Neural progenitor cell (in vitro differentiated cells): ENCODE results near the gene EXOC4. TPM values are rescaled to one million over a fixed set of nuclear protein-coding genes. Genes with fewer than 3 reads are reported as not detected.

Experiments
- DNase-seq: peaks from one replicate; pipeline ENCODE4 v3.0.0-alpha.2; 2016; ENCODE audit warnings: low spot score
- H2AFZ ChIP-seq: fragments of 200-600 bp; sonication (generic); replicated peaks from 2 replicates; pipeline ENCODE4 v1.6.1; 2016; ENCODE audit warnings: antibody characterized with exemption
- H3F3A ChIP-seq: fragments of 200-600 bp; sonication (generic); 2 replicates; pipeline ENCODE4 v1.6.1; 2016; ENCODE audit warnings: antibody characterized with exemption, low read depth
- H3K27ac ChIP-seq: fragments of 200-600 bp; sonication (generic); 2 replicates; pipeline ENCODE4 v1.5.1; 2016; ENCODE audit warnings: mild to moderate bottlenecking
- H3K27me3 ChIP-seq: fragments of 200-600 bp; sonication (generic); 2 replicates; pipeline ENCODE4 v1.6.1; 2016; ENCODE audit warnings: mild to moderate bottlenecking, moderate library complexity
- H3K36me3 ChIP-seq: fragments of 200-600 bp; sonication (generic); 2 replicates; pipeline ENCODE4 v1.5.1; 2016
- H3K4me1 ChIP-seq: fragments of 200-600 bp; sonication (generic); 2 replicates; pipeline ENCODE4 v1.6.1; 2016; ENCODE audit warnings: mixed run types
- H3K4me2 ChIP-seq: fragments of 200-600 bp; sonication (generic); 2 replicates; pipeline ENCODE4 v1.6.1; 2016
- H3K4me3 ChIP-seq: fragments of 200-600 bp; sonication (generic); 2 replicates; pipeline ENCODE4 v1.5.1; 2016
- H3K79me2 ChIP-seq: fragments of 200-600 bp; sonication (generic); 2 replicates; pipeline ENCODE4 v1.6.1; 2016; ENCODE audit warnings: low read depth
- H3K9ac ChIP-seq: fragments of 200-600 bp; sonication (generic); 2 replicates; pipeline ENCODE4 v1.6.1; 2016
- H3K9me3 ChIP-seq: fragments of 200-600 bp; sonication (generic); 2 replicates; pipeline ENCODE4 v1.5.1; 2016; ENCODE audit warnings: low read depth
- H4K20me1 ChIP-seq: fragments of 200-600 bp; sonication (generic); 2 replicates; pipeline ENCODE4 v1.6.1; 2016; ENCODE audit warnings: low read depth
- H3K27ac Mint-ChIP-seq: 3 replicates; pipeline ENCODE4 v1.8.0; 2021; ENCODE audit warnings: mixed read lengths
- H3K27me3 Mint-ChIP-seq: 2 replicates; pipeline ENCODE4 v1.8.0; 2022; ENCODE audit warnings: low read depth, mild to moderate bottlenecking, inconsistent platforms, moderate library complexity, mixed read lengths; ENCODE audit not compliant: insufficient read depth
- H3K36me3 Mint-ChIP-seq: 3 replicates; pipeline ENCODE4 v1.8.0; 2021; ENCODE audit warnings: mixed read lengths
- H3K4me1 Mint-ChIP-seq: 3 replicates; pipeline ENCODE4 v1.8.0; 2021; ENCODE audit warnings: mixed read lengths
- H3K4me3 Mint-ChIP-seq: 3 replicates; pipeline ENCODE4 v1.8.0; 2021; ENCODE audit warnings: mild to moderate bottlenecking, moderate library complexity, mixed read lengths
- H3K9me3 Mint-ChIP-seq: 3 replicates; pipeline ENCODE4 v1.8.0; 2020; ENCODE audit warnings: mixed read lengths
- EZH2 ChIP-seq: fragments of 200-600 bp; sonication (generic); IDR thresholded peaks from 2 replicates; pipeline ENCODE4 v1.6.1; 2017; ENCODE audit warnings: antibody characterized with exemption, mild to moderate bottlenecking, moderate library complexity
- EZH2phosphoT487 ChIP-seq: fragments of 200-600 bp; sonication (generic); IDR thresholded peaks from 2 replicates; pipeline ENCODE4 v1.6.1; 2017; ENCODE audit warnings: antibody characterized with exemption
- total RNA-seq: library from RNA; depleted of rRNA; stranded (reverse); fragments of >200 nt; gene quantifications from 2 replicates; pipeline ENCODE4 v1.2.3, GENCODE V29; 2015; ENCODE audit warnings: low replicate concordance
- TF ChIP-seq, protein P1 (sequence below): fragments of 200-600 bp; sonication (generic); IDR thresholded peaks from 2 replicates; pipeline ENCODE4 v1.5.1; 2017; ENCODE audit warnings: antibody characterized with exemption, mild to moderate bottlenecking

The EXOC4 gene
- total RNA-seq, 1 donor from 2014 or later: 129 TPM

DNA sequence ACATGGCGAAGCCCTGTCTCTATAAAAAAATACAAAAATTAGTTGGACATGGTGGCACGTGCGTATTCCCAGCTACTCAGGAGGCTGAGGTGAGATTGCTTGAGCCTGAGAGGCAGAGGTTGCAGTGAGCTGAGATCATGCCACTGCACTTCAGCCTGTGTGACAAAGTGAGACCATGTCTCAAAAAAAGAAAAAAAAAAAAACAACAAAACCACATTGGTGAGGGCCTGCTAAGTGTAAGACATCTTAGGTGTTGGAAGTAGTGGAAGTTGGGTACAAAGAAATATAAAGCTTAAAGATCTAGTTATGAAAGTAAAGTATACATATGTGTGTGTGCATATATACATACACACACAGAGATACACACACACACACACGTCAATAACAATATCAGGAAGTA lies 228.0 kb downstream of the EXOC4 start:
- Mint-ChIP-seq H3K27ac (no peak overlapping the region), H3K4me3 (no peak overlapping the region), H3K36me3 (peaks cover 3% of the 10 kb centered on the region), H3K27me3 (no peaks in the 10 kb centered on the region), H3K4me1 (peaks cover 20% of the 10 kb centered on the region), H3K9me3 (no peaks in the 10 kb centered on the region)
- DNase-seq: no peak
- H3K4me2 ChIP-seq: no peak overlapping the region
- TF ChIP-seq EZH2phosphoT487: no peak
- TF ChIP-seq, protein P1, sequence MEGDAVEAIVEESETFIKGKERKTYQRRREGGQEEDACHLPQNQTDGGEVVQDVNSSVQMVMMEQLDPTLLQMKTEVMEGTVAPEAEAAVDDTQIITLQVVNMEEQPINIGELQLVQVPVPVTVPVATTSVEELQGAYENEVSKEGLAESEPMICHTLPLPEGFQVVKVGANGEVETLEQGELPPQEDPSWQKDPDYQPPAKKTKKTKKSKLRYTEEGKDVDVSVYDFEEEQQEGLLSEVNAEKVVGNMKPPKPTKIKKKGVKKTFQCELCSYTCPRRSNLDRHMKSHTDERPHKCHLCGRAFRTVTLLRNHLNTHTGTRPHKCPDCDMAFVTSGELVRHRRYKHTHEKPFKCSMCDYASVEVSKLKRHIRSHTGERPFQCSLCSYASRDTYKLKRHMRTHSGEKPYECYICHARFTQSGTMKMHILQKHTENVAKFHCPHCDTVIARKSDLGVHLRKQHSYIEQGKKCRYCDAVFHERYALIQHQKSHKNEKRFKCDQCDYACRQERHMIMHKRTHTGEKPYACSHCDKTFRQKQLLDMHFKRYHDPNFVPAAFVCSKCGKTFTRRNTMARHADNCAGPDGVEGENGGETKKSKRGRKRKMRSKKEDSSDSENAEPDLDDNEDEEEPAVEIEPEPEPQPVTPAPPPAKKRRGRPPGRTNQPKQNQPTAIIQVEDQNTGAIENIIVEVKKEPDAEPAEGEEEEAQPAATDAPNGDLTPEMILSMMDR: no peak
- TF ChIP-seq EZH2: no peak
- H3K9me3 ChIP-seq: no peaks in the 10 kb centered on the region
- no peaks in the 10 kb centered on the region for H3F3A ChIP-seq
- H3K36me3 ChIP-seq: peaks cover 6% of the 10 kb centered on the region
- H3K27me3 ChIP-seq: no peaks in the 10 kb centered on the region
- no peak overlapping the region for H3K9ac ChIP-seq
- no peak overlapping the region for H2AFZ ChIP-seq
- H3K79me2 ChIP-seq: no peaks in the 10 kb centered on the region
- H3K4me1 ChIP-seq: no peaks in the 10 kb centered on the region
- H4K20me1 ChIP-seq: no peaks in the 10 kb centered on the region
- no peak overlapping the region for H3K4me3 ChIP-seq
- H3K27ac ChIP-seq: no peak overlapping the region

DNA sequence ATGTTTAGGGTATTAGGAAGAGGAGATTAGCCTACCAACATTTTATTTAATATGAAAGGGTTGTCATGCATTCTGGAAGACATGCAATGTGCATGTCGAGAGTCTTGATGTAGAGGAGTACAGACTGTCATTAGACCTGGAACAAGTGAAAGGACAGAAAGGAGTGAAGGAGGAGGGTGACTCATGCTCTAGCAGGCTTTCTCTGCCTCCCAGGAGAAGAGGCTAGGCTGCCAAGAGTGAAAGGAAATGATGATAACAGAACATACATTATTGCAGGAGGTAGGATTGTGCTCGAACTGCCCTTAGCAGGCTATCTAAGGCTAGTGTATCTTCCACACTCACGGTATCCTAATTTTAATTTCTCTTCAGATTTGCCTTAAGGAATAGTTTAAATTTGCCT lies 228.8 kb downstream of the EXOC4 start:
- no peak overlapping the region for H3K4me3 ChIP-seq
- no peak overlapping the region for H3K4me2 ChIP-seq
- Mint-ChIP-seq H3K9me3 (no peaks in the 10 kb centered on the region), H3K27me3 (no peaks in the 10 kb centered on the region), H3K4me1 (peaks cover 20% of the 10 kb centered on the region), H3K36me3 (peaks cover 3% of the 10 kb centered on the region), H3K27ac (no peak overlapping the region), H3K4me3 (no peak overlapping the region)
- H3K79me2 ChIP-seq: no peaks in the 10 kb centered on the region
- H3K4me1 ChIP-seq: no peaks in the 10 kb centered on the region
- H3K9me3 ChIP-seq: no peaks in the 10 kb centered on the region
- H3K27me3 ChIP-seq: no peaks in the 10 kb centered on the region
- no peaks in the 10 kb centered on the region for H3K36me3 ChIP-seq
- H3K27ac ChIP-seq: no peak overlapping the region
- H3K9ac ChIP-seq: no peak overlapping the region
- TF ChIP-seq, protein P1: no peak
- no peak for DNase-seq
- H4K20me1 ChIP-seq: no peaks in the 10 kb centered on the region
- H2AFZ ChIP-seq: no peak overlapping the region
- H3F3A ChIP-seq: no peaks in the 10 kb centered on the region

DNA sequence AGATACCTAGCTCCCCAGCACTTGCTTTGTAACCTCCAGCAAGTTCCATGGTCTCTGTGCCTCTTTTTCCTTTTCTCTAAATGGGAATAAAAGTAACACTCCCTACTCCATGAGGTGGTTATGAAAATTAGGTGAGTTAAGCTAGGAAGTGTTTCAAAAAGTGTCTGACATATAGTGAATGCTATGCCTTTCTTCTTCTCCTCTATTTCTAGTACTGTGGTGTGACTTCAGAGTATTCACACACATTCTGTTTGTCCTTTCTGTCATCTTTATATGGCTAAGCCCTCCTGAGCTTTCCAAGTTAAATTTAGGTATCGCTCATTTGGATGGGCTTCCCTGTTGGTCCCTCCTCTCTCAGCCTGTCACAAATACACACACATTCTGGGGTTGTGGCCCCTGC lies 229.7 kb downstream of the EXOC4 start:
- no peaks in the 10 kb centered on the region for H3F3A ChIP-seq
- H4K20me1 ChIP-seq: no peaks in the 10 kb centered on the region
- no peaks in the 10 kb centered on the region for H3K27me3 Mint-ChIP-seq
- no peak for TF ChIP-seq EZH2
- no peak for TF ChIP-seq EZH2phosphoT487
- TF ChIP-seq, protein P1: no peak
- no peak overlapping the region for H3K27ac Mint-ChIP-seq
- peaks cover 3% of the 10 kb centered on the region for H3K36me3 Mint-ChIP-seq
- H2AFZ ChIP-seq: no peak overlapping the region
- no peak overlapping the region for H3K9ac ChIP-seq
- no peaks in the 10 kb centered on the region for H3K4me1 ChIP-seq
- no peaks in the 10 kb centered on the region for H3K27me3 ChIP-seq
- H3K4me3 Mint-ChIP-seq: no peak overlapping the region
- H3K27ac ChIP-seq: no peak overlapping the region
- H3K79me2 ChIP-seq: no peaks in the 10 kb centered on the region
- no peaks in the 10 kb centered on the region for H3K36me3 ChIP-seq
- H3K4me2 ChIP-seq: no peak overlapping the region
- H3K4me3 ChIP-seq: no peak overlapping the region
- H3K9me3 Mint-ChIP-seq: no peaks in the 10 kb centered on the region
- no peak for DNase-seq
- H3K4me1 Mint-ChIP-seq: peaks cover 19% of the 10 kb centered on the region
- no peaks in the 10 kb centered on the region for H3K9me3 ChIP-seq

DNA sequence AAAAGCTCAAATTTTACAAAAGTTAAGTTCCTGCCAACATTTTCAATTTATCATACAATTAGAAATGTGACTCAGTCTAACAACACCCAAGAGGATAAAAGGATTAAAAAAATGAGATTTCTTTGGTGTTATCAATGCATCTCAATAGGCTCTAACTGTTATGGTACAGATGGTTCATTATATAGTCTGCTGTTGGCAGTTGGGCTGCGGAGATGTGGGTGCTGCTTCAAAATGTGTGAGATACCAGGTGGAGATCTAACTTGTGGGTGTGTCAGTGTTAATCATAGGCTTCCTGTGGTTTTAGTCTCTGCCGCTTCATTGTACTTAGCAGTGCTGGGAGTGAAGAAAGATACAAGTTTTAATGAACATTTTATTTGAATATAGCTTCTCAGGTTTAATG lies 231.2 kb downstream of the EXOC4 start:
- Histone ChIP-seq H2AFZ (no peak overlapping the region), H3K4me3 (no peak overlapping the region), H3K27me3 (no peaks in the 10 kb centered on the region), H3K27ac (no peak overlapping the region), H3K4me2 (no peak overlapping the region), H3K4me1 (no peaks in the 10 kb centered on the region), H3F3A (no peaks in the 10 kb centered on the region), H3K9me3 (no peaks in the 10 kb centered on the region), H4K20me1 (no peaks in the 10 kb centered on the region), H3K79me2 (no peaks in the 10 kb centered on the region), H3K9ac (no peak overlapping the region), H3K36me3 (no peaks in the 10 kb centered on the region)
- H3K4me3 Mint-ChIP-seq: no peak overlapping the region
- TF ChIP-seq EZH2 (no peak), EZH2phosphoT487 (no peak)
- TF ChIP-seq, protein P1: no peak
- no peaks in the 10 kb centered on the region for H3K27me3 Mint-ChIP-seq
- H3K9me3 Mint-ChIP-seq: no peaks in the 10 kb centered on the region
- H3K4me1 Mint-ChIP-seq: peaks cover 9% of the 10 kb centered on the region
- H3K36me3 Mint-ChIP-seq: peaks cover 3% of the 10 kb centered on the region
- H3K27ac Mint-ChIP-seq: no peak overlapping the region
- DNase-seq: no peak
